GM19328 (cell line): ENCODE measurements around the gene DENND10.
"Not testable (repeated sequence)": the region's sequence is repeated elsewhere in the genome, so short reads cannot be mapped to it uniquely, and the experiment has no call there.

ENCODE experiments used
- ATAC-seq: cut with Tn5 transposase; IDR thresholded peaks from one replicate; pipeline ENCODE4 v1.9.1; 2021; ENCODE audit warnings: mild to moderate bottlenecking, moderate library complexity; ENCODE audit not compliant: unreplicated experiment

The DENND10 gene

DNA sequence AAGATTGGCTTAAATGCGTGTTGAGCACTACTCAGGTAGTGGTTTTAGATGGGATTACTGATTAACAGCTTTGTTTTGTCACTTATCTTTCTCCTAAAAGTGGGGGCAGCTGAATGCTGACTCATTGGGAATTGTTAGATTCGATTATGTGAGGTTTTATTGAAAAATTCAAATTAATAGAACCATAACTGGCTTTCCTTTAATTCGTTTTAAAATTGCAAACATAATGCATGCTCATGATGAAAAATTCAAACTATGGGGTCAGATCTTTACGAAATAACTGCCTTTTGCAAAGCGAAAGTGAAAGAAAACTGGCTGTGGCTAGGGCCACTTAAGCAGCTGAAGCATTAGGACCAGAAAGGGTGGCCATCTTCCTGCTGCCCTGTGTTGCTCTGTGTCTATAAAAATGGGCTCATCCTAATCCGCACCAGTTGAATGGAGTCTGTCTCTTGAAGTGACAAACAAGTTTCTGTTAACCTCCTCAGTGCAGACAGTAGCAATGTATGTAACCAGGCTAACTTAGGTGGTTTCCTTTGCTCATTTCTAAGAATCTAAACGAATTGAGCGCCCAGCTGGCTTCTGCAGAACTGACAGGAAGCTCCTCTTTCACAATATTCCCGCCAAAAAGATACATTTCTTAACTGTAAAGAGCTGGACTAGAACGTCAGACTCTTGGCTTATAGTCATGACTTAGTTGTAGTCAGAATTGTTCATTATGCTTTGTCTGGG lies 27.8 kb downstream of the DENND10 start:
- no peak for ATAC-seq

DNA sequence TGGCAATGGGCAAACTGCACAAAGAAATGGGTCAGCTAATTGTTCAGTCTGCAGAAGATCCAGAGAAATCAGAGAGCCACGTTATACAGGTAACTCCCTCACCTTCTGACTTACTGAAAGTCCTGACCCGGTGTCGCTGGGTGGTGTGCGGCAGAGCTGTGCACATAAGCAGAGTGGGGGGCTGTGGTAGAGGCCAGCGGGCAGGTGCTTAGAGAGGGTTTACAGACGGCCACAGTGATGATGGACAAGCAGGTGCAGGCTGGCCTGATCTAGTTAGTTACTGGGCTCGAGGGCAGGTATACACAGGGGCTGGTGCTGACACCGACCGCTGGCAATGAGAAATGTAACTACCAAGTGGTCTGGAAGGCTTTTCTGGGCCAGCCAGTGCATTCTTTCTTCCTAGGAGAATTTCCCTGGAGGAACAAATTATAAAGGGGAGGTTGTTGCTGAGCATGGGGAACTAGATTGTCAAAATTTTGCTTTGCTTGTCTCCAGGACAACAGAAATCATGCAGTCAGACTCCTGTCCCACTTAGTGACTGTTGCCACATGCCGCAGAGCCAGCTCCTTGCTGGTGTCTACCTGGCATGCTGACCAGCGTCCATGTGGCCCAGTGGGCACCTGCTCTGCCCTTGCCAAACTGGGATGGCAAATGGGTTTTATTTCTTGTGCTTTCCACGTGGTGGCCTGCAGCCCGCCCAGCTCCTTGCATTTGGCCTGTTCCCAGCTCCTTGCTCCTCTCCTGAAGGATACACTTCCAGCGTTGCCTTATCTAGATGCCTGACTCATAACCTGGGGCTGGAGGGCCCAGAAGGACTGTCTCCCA lies 28.8 kb downstream of the DENND10 start:
- ATAC-seq = no peak

GRCh38 chr10:119133949-119134348 lies 30.0 kb downstream of the DENND10 start:
- ATAC-seq = no peak

- ATAC-seq = no peak
These were observed 31.6 kb downstream of the DENND10 start for GRCh38 chr10:119135513-119135881.

GRCh38 chr10:119136084-119136483 lies 32.2 kb downstream of the DENND10 start:
- no peak for ATAC-seq

DNA sequence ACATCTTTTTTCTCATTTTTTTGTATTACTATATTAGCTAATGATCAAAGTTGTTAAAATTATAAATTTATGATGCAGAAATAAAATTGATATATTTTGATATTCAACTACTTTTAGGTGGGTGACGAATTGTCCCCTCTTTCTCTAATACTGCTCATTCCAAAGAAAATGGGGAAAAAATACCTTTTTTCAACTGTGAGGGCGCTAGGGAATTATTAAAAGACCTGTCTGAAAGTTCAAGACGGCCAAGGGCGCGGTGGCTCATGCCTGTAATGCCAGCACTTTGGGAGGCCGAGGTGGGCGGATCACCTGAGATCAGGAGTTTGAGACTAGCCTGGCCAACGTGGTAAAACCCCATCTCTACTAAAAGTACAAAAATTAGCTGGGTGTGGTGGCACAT lies 34.0 kb downstream of the DENND10 start:
- not testable (repeated sequence) for ATAC-seq

GRCh38 chr10:119138346-119139306 lies 34.7 kb downstream of the DENND10 start:
- no peak for ATAC-seq

- no peak for ATAC-seq
These were observed 35.7 kb downstream of the DENND10 start for GRCh38 chr10:119139464-119140067.

GRCh38 chr10:119140603-119141245 lies 36.8 kb downstream of the DENND10 start:
- ATAC-seq = no peak

DNA sequence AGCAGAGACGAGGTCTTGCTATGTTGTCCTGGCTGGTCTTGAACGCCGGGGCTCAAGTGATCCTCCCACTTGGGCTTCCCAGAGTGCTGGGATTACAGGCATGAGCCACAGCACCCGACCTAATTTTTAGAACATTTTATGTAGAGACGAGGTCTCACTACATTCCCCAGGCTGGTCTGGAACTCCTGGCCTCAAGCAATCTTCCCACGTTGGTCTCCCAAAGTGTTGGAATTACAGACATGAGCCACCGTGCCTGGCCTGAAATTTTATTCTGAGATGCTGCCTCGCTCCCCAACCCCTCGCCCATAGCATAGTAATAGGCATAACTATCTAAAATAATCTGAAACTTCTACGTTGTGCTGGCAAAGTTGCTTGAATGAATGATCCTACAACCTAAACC lies 39.7 kb downstream of the DENND10 start:
- no peak for ATAC-seq

- no peak for ATAC-seq
These were observed 45.2 kb downstream of the DENND10 start for GRCh38 chr10:119149157-119149556.

- ATAC-seq = no peak
These were observed 45.8 kb downstream of the DENND10 start for GRCh38 chr10:119149729-119150128.

GRCh38 chr10:119151601-119152000 lies 47.7 kb downstream of the DENND10 start:
- ATAC-seq = not testable (repeated sequence)

GRCh38 chr10:119153041-119153440 lies 49.1 kb downstream of the DENND10 start:
- no peak for ATAC-seq

DNA sequence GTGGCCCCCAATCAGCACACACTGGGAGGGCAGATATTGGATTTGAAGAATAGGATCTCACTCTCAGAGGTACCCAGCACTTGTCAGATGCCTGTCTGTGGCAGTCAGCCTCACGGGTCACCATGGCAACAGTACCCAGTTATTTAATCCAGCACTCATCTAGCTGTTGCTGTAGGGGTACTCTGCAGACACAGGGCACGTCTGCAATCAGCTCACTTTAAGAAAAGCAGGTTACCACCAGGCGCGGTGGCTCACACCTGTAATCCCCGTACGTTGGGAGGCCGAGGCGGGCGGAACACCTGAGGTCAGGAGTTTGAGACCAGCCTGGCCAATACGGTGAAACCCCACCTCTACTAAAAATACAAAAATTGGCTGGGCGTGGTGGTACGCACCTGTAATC lies 49.7 kb downstream of the DENND10 start:
- no peak for ATAC-seq

- no peak for ATAC-seq
These were observed 55.4 kb downstream of the DENND10 start for GRCh38 chr10:119159332-119159731.

DNA sequence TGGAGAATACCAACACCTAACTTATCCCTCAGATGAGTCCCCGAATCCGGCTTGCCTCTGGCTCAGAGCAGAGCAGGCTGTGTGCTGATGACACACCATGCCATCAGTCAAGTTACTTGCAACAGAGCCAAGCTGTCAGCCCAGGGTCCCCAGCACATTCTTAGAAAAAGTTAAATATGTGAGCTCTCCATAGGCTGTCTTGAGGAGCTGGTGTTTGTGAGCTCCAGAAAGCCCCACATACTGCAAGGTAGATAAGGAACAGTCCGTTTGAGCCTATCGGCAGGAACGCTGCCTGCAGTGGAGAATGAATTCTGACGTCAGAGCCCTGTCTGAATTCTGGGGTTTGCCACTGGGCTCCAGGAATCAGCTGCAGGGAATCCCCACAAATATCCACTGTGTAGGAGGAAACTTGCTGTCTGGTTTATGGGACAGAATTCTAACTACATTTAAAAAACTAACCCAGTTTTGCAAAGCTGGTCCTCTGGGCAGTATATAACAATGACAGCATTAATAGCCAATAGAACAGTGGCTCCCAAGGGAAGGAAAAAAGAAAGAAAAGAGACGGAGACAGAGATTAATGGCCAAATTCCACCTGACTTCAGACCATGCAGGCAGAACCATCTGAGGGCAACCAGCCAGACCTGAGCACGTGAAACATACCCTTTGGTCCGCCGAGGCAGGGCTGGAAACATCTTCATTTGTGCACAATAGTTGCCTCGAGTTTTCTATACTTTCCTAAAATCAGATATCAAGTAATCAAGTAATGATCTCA lies 58.0 kb downstream of the DENND10 start:
- no peak for ATAC-seq

DNA sequence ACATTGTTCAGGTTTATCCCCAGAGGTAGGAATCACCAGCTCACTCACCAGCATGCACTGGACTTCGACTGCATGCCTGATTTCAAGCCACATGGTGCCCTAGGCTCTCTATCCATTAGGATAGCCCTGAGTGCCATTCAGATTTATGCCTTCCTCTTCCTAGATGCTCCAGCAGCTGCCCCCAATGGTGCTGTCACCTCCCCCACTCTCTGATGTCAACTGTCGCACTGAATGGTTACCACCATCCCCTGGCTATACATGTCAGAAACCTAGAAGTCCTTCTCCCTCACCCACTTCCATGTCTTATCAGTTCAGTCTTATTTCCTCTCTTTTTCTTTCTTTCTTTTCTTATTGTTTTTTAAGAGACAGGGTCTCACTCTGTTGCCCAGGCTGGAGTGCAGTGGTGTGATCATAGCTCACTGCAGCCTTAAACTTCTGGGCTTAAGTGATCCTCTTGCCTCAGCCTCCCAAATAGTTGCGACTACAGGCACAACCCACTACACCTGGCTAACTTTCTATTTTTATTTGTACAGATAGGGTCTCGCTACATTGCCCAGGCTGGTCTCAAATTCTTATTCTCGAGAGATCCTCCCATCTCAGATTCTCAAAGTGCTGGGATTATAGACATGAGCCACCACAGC lies 58.7 kb downstream of the DENND10 start:
- no peak for ATAC-seq
